Measurements from ENCODE around the gene NTM.

NTM gene

GRCh38 chr11:131373756-131374155 lies 3.3 kb downstream of the NTM start:
- DNase-seq, result no peak

GRCh38 chr11:131375421-131375820 lies 5.0 kb downstream of the NTM start:
- DNase-seq, result no peak

GRCh38 chr11:131375915-131376314 lies 5.5 kb downstream of the NTM start:
- DNase-seq, result no peak

GRCh38 chr11:131378931-131379330 lies 8.5 kb downstream of the NTM start:
- DNase-seq, result no peak

- no peak for DNase-seq
These were observed 15.5 kb downstream of the NTM start for GRCh38 chr11:131385763-131386390.

GRCh38 chr11:131386408-131386807 lies 16.0 kb downstream of the NTM start:
- no peak for DNase-seq

- no peak for DNase-seq
These were observed 17.6 kb downstream of the NTM start for GRCh38 chr11:131388030-131388429.

GRCh38 chr11:131389582-131389981 lies 19.2 kb downstream of the NTM start:
- no peak for DNase-seq

- no peak for DNase-seq
These were observed 20.8 kb downstream of the NTM start for GRCh38 chr11:131391176-131391575.

GRCh38 chr11:131392528-131393255 lies 22.3 kb downstream of the NTM start:
- DNase-seq, result no peak

GRCh38 chr11:131393691-131394090 lies 23.3 kb downstream of the NTM start:
- no peak for DNase-seq

GRCh38 chr11:131397675-131398074 lies 27.3 kb downstream of the NTM start:
- no peak for DNase-seq

GRCh38 chr11:131402040-131402439 lies 31.6 kb downstream of the NTM start:
- DNase-seq, result no peak

- DNase-seq, result no peak
These were observed 33.6 kb downstream of the NTM start for GRCh38 chr11:131404010-131404409.

- no peak for DNase-seq
These were observed 37.7 kb downstream of the NTM start for GRCh38 chr11:131408025-131408640.

- no peak for DNase-seq
These were observed 38.9 kb downstream of the NTM start for GRCh38 chr11:131409345-131409744.

GRCh38 chr11:131411636-131412035 lies 41.2 kb downstream of the NTM start:
- no peak for DNase-seq

GRCh38 chr11:131412061-131412460 lies 41.6 kb downstream of the NTM start:
- no peak for DNase-seq

GRCh38 chr11:131413217-131413616 lies 42.8 kb downstream of the NTM start:
- no peak for DNase-seq

- DNase-seq, result no peak
These were observed 47.8 kb downstream of the NTM start for GRCh38 chr11:131418189-131418588.

- DNase-seq, result no peak
These were observed 50.8 kb downstream of the NTM start for GRCh38 chr11:131421066-131421855.

GRCh38 chr11:131422029-131422428 lies 51.6 kb downstream of the NTM start:
- DNase-seq, result no peak

- no peak for DNase-seq
These were observed 52.1 kb downstream of the NTM start for GRCh38 chr11:131422496-131422895.

- DNase-seq, result no peak
These were observed 53.3 kb downstream of the NTM start for GRCh38 chr11:131423688-131424087.
